ENCODE measurements around the gene C1orf174. TPM values are rescaled to one million over a fixed set of nuclear protein-coding genes. Genes with fewer than 3 reads are reported as not detected.

C1orf174 gene
- total RNA-seq, 1 donor from 2014 or later, result 36.8 TPM

DNA sequence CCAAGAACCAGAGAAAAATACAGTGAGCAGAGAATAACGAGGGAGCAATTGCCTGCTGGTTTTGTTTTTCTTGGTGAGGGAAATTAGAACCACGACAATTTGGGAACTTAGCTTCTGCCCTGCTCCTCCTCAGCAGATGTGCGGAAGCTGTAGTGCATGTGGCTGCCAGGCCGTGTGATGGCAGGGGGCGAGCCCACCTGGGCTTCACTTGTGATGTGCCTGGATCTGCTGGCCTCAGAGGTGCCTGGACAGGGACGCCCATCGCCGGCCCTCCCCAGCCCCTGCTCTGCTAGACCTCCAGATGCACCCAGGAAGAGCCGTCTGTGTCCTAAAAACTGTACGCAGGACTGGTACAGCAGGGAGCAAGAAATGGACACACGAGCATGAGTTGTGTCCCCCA is 28.5 kb upstream of the C1orf174 start:
- Mint-ChIP-seq H3K4me1 (peaks cover 5% of the 10 kb centered on the region), H3K4me3 (no peak overlapping the region), H3K9me3 (peaks cover 6% of the 10 kb centered on the region), H3K36me3 (ENCODE audit: low read depth) (no peaks in the 10 kb centered on the region), H3K27ac (ENCODE audit: unreplicated experiment) (no peak overlapping the region), H3K27me3 (ENCODE audit: low read depth) (peaks cover 28% of the 10 kb centered on the region)
- DNase-seq (ENCODE audit: low read depth, low spot score), result no peak
- TF ChIP-seq CTCF (conservative IDR thresholded peaks at IDR 0.05), result no peak

GRCh38 chr1:3926956-3927355 is 26.9 kb upstream of the C1orf174 start:
- Mint-ChIP-seq H3K27ac (ENCODE audit: unreplicated experiment) (no peak overlapping the region), H3K9me3 (peaks cover 6% of the 10 kb centered on the region), H3K36me3 (ENCODE audit: low read depth) (no peaks in the 10 kb centered on the region), H3K27me3 (ENCODE audit: low read depth) (peaks cover 19% of the 10 kb centered on the region), H3K4me1 (peaks cover 5% of the 10 kb centered on the region), H3K4me3 (no peak overlapping the region)
- TF ChIP-seq CTCF (conservative IDR thresholded peaks at IDR 0.05), result no peak
- no peak for DNase-seq (ENCODE audit: low read depth, low spot score)

- no peak for DNase-seq (ENCODE audit: low read depth, low spot score)
- H3K27me3 Mint-ChIP-seq (ENCODE audit: low read depth), result peaks cover 14% of the 10 kb centered on the region
- no peak overlapping the region for H3K27ac Mint-ChIP-seq (ENCODE audit: unreplicated experiment)
- no peak overlapping the region for H3K4me3 Mint-ChIP-seq
- H3K9me3 Mint-ChIP-seq, result peaks cover 6% of the 10 kb centered on the region
- peaks cover 5% of the 10 kb centered on the region for H3K4me1 Mint-ChIP-seq
- no peaks in the 10 kb centered on the region for H3K36me3 Mint-ChIP-seq (ENCODE audit: low read depth)
- no peak for TF ChIP-seq CTCF (conservative IDR thresholded peaks at IDR 0.05)
Observed at GRCh38 chr1:3925762-3926161, 25.7 kb upstream of the C1orf174 start.

- Mint-ChIP-seq H3K9me3 (peaks cover 3% of the 10 kb centered on the region), H3K4me1 (peaks cover under 1% of the 10 kb centered on the region)
- DNase-seq (ENCODE audit: low read depth, low spot score), result no peak
Observed at GRCh38 chr1:3925256-3925655, 25.2 kb upstream of the C1orf174 start.

DNA sequence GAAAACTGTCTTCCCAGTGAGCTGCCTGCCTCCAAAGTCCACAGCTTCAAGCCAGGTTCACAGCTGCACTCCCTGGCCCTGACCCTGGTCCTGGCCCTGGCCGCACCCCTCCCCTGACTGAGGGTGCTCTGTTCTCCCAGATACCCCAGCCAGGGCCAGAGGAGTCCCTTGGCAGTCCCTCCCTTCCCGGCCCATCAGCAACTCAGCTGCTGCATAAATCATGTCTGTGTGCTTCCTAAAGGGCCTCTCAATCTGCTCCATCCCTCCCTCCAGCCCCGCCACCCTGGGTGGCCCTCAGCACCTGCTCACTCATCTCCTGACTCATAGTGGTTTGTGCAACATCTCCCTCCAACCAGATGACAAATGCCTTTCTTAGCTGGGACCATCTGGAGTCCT is 24.8 kb upstream of the C1orf174 start:
- Mint-ChIP-seq H3K9me3 (no peaks in the 10 kb centered on the region), H3K27ac (ENCODE audit: unreplicated experiment) (no peak overlapping the region), H3K4me3 (no peak overlapping the region), H3K4me1 (no peaks in the 10 kb centered on the region), H3K27me3 (ENCODE audit: low read depth) (peaks cover 10% of the 10 kb centered on the region), H3K36me3 (ENCODE audit: low read depth) (no peaks in the 10 kb centered on the region)
- TF ChIP-seq CTCF (conservative IDR thresholded peaks at IDR 0.05), result no peak
- no peak for DNase-seq (ENCODE audit: low read depth, low spot score)

More at GRCh38 chr1:3925256-3925655, 25.2 kb upstream of the C1orf174 start:
- no peak overlapping the region for H3K27ac Mint-ChIP-seq (ENCODE audit: unreplicated experiment)
- H3K4me3 Mint-ChIP-seq, result no peak overlapping the region
- no peaks in the 10 kb centered on the region for H3K36me3 Mint-ChIP-seq (ENCODE audit: low read depth)
- peaks cover 11% of the 10 kb centered on the region for H3K27me3 Mint-ChIP-seq (ENCODE audit: low read depth)
- no peak for TF ChIP-seq CTCF (conservative IDR thresholded peaks at IDR 0.05)
